Mammary epithelial cell (primary cell): ENCODE measurements around the gene ICOSLG.
"Not testable (repeated sequence)": the region's sequence is repeated elsewhere in the genome, so short reads cannot be mapped to it uniquely, and the experiment has no call there.

Experiments
- CTCF ChIP-seq, 2 donors: IDR thresholded peaks in 1 of 2; conservative IDR thresholded peaks in 1 of 2; 2 replicates each; pipeline ENCODE4 v1.5.1; 2011 to 2012; ENCODE audit warnings: inconsistent platforms in 2 of 2, low read length in 2 of 2, mild to moderate bottlenecking in 2 of 2, control low read depth in 1 of 2, low read depth in 1 of 2; ENCODE audit not compliant: insufficient read depth in 1 of 2; ENCODE audit errors: extremely low read depth in 1 of 2
- EZH2 ChIP-seq: IDR thresholded peaks from 2 replicates; pipeline ENCODE4 v1.6.1; 2012; ENCODE audit warnings: low read length, inconsistent platforms, borderline replicate concordance

- TF ChIP-seq CTCF (conservative IDR thresholded peaks at IDR 0.05 in 1 of 2, IDR thresholded peaks at IDR 0.05 in 1 of 2; ENCODE audit: extremely low read depth in 1 of 2, insufficient read depth in 1 of 2, low read depth in 1 of 2, low read length in 2 of 2); EZH2: not testable (repeated sequence)
Measured at GRCh38 chr21:44283211-44283785, 42.6 kb upstream of the ICOSLG start.
